ENCODE data around the gene NBAS. TPM values are rescaled to one million over a fixed set of nuclear protein-coding genes. Genes with fewer than 3 reads are reported as not detected.

Gene NBAS
- total RNA-seq, 1 donor from 2014 or later = 19.5 TPM

DNA sequence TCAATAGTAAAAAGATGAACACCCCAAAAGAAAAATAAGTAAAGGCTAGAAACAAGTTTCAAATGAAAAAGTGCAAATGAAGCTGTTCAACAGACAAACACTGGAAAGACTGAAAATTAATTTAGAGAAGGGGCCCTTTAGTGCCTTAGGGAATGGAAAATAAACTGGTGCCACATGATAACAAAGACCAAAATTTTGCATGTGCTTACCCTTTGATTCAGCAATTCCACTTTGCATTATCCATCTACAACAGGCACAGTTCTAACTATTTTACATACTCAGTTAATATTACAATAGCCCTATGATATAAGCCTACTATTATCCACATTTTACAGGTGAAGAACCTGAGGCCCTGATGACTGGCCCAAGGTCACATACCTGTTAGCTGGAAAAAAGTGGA, 183.9 kb downstream of the NBAS start:
- DNase-seq (ENCODE audit: low spot score) = no peak
- no peak for ATAC-seq

DNA sequence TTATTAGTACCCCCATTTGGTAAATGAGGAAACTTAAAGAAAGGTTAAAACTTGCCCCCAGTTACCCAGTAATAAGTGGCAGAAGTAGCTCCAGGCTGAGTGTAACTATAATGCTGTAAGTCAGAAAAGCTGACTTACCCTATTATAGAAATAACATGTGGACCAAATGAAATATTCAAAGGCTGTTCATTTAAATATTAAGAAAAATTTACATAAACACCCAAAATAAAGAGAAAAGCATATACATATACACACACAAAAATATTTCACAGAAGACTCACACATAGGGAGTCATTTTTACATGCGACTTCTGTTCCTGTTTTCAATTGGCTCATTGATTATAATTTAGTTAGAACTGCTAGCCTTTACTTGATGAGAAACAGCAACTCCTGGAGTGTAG, 189.1 kb downstream of the NBAS start:
- ATAC-seq = no peak
- DNase-seq (ENCODE audit: low spot score) = no peak

DNA sequence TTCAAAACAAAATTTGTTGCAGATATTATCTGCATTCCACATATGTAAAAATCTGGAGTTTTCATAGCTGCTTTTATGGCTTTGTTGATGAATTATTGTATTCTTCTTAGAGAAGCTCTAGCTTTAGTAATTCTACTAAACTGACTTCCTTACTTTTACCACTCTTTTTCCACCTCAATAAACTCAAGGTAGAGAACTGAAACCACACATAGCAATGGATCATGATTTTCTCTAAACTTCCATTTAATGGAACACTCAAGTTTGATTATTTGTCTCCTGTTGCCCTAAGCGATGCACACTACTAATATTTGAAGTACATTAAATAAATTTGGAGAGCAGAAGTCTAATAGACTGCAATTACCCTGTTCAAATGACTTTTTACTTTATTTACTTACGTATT, 192.0 kb downstream of the NBAS start:
- ATAC-seq (no peak), DNase-seq (ENCODE audit: low spot score) (no peak)

DNA sequence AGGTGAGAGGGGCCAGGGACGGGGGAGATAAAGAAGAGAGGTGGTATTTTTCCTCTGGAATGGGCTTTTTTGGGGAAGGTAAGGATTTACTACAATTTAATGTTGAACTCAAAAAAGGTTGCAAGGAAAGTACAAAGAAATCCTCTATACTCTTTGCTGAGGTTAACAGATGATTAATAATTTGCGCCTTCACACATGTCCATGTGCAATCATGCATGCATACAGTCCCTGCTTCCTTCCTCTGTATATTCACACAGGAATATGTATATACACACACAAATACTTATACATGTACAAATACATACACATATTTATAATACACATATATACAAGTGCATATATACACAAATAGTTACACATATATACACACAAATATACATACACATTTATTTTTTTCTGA, 193.4 kb downstream of the NBAS start:
- no peak for DNase-seq (ENCODE audit: low spot score)
- ATAC-seq = no peak

DNA sequence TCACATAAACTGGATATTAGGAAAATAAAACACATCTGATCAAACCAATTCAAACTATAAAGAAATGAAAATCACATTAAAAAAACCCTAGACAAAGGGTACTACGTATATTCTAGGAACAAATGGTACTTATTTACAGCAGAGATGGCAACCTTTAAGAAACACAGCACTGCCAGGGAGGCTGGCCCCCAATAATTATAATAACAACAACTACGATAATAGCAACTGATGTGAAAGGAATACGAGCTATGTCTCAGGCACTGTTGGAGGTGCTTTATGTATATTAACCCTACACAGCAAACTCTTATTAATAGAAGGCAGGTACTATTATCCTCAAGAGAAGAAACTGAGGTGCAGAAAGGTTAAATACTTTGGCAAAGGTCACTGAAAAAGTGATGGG, 193.9 kb downstream of the NBAS start:
- DNase-seq (ENCODE audit: low spot score) (no peak), ATAC-seq (no peak)

DNA sequence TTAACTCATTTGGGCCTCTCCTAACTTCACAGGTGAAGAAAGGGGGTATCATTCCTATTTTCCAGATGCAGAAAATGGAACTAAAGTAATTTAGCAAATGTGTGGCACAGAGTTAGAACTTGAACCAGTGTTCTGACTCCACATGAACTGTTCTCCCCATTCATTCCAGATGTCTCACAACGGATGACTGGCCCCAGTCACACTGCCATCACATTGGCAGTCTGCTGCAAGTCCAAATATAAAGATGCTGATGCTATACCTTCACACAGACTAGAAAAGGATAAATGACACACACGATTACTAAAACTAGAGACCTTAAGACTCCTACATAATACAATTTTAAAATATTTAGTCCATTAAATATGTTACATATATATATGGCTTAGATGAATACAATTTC, 195.7 kb downstream of the NBAS start:
- ATAC-seq (no peak), DNase-seq (ENCODE audit: low spot score) (no peak)

DNA sequence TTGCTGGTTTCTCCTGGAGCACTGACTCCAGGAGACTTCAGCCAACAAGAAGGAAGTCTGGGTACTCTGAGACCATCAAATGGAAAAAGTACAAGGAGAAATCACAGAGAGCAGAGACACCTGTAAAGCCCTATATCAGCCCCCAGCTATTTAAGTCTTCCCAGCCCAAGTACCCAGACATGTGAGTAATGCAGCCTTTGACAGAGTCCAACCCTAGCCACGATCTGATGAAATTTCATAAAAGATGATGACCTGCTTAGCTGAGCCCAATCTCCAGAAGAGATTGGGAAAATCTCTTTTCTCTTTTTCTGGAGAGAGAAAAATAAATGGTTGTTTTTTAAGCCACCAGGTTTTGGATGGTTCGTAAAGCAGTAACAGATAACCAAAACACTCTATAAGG, 196.6 kb downstream of the NBAS start:
- ATAC-seq = no peak
- no peak for DNase-seq (ENCODE audit: low spot score)

DNA sequence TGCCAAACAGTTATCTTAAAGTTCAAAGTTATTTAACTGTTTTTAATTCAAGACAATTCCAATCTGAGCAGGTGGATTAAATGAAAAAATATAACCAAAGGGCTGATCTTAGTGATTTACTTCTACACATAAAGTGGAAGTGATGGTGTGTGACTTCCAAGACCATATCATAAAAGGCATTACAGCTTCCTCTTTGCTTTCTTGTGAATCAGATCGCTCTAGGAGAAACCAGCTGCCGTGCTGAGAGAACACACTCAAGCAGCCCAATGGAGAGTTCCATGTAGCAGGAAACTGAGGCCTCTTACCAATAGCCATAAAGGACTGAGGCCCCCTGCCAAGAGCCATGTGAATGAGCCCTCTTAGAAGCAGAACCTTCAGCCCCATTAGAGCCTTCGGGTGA, 197.4 kb downstream of the NBAS start:
- ATAC-seq (no peak), DNase-seq (ENCODE audit: low spot score) (no peak)

DNA sequence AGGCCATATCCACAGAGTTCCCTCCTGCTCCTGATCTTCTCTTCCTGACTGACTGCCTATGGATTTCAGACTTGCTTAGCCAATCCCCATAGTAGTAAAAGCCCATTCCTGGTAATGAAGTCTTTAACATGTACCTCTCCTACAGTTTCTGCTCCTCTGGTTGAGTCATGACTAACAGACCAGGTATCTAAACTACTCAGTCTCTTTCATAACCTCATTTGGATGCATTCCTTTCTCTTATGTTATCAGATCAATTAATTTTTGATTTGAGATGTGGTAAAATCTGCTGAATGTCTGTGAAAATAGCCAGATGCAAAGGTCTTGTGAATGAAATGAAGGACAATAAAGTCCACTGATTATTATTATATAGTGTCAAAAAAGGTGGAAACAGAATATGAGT, 198.0 kb downstream of the NBAS start:
- ATAC-seq (no peak), DNase-seq (ENCODE audit: low spot score) (no peak)

DNA sequence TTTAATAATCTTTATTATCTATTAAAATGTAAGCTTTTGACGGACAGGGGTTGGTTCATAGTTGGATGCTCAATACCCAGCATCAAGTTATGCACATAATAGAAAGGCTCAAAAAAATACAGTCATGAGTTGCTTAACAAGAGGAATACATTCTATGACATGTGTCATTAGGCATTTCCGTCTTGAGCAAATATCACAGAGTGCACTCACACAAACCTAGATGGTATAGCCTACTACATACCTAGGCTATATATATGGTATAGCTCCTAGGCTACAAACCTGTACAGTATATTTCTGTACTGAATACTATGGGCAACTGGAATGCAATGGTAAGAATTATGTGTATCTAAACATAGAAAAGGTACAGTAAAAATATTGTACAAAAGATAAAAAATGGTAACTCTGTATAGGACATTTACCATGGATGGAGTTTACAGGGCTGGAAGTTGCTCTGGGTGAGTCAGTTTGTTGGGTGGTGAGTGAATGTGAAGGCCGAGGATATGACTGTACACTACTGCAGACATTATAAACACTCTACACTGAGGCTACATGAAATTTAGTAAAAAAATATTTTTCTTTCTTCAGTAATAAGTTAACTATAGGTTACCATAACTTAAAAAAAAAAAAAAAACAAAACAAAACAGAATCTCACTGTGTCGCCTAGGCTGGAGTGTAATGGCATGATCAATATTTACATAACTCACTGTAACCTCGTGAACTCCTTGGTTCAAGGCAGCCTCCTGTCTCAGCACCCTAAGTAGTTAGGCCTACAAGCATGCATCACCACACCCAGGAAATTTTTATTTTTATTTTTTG, 201.2 kb downstream of the NBAS start:
- DNase-seq (ENCODE audit: low spot score) (no peak), ATAC-seq (peak; percentile 85)

DNA sequence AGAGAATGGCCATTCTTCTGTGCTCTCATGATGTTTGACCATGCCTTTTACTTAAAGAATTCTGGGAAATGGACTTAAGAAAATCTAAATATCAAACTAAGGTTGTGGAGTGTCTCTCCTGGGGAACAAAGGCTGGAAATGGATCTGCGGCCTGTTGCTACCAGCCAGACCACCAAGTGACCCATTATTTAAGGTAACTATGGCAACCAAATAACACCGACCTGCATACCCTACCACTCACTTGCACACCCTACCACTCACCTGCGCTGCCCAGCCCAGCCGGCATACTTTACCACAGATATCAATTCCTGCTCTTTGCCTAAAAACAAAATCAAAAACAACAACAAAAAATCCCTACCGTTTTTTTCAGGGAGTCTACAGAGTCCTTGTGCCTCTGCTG, 203.2 kb downstream of the NBAS start:
- no peak for DNase-seq (ENCODE audit: low spot score)
- no peak for ATAC-seq

DNA sequence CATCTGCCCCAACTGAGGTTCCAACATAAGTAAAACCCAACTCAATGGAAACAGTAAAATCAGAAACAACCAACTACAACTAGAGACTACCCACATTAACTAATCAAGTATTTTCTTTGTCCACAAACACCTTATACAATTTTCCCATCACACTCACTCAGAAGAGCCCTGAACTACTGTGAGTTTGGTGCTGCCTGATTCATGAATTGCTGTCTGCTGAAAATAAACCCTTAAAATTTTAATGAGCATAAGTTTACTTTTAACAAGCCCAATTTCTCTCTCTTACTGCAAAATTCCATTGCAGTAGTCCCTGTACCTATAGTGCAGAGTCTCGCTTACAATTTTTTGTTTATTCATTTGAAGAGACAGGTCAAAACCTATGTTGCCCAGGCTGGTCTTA, 203.9 kb downstream of the NBAS start:
- ATAC-seq = no peak
- DNase-seq (ENCODE audit: low spot score) = no peak

DNA sequence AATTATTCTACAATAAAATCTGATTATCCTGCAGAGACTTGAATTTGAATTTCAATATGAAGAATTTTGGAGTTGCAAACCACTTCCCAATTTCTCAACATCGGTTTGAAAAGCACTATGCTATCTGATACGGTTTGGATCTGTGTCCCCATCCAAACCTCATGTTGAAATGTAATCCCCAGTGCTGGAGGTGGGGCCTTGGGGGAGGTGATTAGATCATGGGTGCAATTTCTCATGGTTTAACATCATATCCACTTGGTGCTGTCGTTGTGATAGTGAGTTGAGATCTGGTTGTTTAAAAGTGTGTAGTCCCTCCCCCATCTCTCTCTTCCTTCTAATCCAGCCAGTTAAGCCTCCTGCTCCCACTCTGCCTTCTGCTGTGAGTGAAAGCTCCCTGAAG, 205.7 kb downstream of the NBAS start:
- ATAC-seq = no peak
- no peak for DNase-seq (ENCODE audit: low spot score)

DNA sequence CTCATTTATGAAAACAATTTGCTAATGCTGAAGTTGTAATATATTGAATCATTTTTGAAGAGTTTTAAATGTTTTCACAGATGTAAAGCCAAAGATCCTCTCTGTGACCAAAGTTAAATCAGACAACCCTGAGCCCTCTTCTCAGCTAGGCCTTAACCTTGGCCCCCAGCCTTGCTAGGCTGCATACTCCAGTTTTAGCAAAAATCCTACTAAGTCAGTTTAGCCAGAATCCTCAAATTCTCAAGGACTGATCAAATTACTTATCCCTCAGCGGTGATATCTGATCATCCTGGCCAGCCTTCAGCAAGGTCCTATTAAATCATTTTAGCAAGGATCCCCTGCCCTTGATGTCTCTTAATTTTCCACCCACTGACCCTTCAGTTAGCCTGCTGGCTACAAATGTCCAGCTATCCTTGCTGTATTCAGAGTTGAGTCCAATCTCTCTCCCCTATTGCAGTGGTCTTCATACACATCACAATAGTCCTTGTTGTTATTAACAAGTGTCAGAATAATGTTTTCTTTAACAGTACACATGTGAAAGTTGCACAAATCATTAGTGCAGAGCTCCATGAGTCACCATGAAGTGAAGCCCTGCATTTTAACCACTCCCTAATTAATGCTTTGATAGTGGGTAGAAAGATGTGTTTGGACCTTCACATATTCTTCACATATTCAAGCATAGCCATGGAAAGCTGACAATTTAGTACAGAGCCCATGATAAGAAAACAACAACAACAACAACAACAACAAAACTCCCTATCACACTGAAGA, 206.4 kb downstream of the NBAS start:
- no peak for ATAC-seq
- DNase-seq (ENCODE audit: low spot score) = no peak

DNA sequence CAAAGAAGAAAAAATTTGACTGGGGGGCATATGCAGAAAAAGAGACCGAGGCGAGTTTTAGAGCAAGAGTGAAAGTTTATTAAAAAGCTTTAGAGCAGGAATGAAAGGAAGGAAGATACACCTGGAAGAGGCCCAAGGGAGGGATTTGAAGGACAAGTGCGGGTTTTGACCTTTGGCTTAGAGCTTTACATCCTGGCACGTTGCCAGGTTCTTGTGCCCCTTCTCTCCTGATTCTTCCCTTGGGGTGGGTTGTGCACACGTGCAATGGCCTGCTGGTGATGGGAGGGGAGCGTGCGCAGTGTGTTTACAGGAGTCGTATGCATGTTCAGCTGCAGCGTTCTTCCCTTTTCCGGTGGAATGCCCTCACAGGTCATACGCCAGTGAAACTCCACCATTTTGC, 208.8 kb downstream of the NBAS start:
- no peak for ATAC-seq
- DNase-seq (ENCODE audit: low spot score) = no peak

DNA sequence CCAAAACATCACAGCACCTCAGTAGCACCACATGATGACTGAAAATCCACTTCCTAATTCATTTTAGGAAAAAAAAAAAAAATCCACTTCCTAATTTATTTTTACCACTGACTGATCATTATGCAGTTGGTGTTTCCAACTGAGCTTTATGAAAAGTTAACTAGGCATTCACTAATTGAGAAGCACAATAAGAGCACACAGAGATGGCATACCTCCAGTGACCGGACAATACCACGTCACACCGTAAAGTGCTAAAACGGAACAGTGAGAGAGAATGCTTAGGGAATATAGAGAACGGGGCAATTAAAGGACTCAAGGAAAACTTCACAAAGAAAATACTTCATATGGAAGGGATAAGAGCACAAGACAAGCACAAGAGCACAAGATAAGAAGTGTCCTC, 212.5 kb downstream of the NBAS start:
- DNase-seq (ENCODE audit: low spot score) = no peak
- ATAC-seq = no peak

DNA sequence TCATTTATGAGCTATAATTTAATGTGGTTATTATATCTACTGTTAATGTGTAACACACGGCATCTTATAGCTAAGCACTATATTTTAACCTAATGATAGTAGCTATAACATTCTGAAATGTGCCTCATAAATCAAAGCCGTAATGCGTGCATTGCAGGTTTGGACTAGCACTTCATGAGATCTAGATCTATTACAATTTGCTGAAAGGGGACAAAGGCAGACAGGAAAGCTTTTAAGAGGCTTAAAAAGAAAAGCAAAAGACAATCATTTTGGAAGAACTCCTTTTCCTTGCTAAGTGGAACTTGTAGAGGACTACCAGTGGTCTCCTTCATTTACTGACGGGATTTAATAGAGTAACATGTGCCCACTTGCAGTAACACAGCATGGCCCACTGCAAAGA, 213.1 kb downstream of the NBAS start:
- no peak for ATAC-seq
- no peak for DNase-seq (ENCODE audit: low spot score)

DNA sequence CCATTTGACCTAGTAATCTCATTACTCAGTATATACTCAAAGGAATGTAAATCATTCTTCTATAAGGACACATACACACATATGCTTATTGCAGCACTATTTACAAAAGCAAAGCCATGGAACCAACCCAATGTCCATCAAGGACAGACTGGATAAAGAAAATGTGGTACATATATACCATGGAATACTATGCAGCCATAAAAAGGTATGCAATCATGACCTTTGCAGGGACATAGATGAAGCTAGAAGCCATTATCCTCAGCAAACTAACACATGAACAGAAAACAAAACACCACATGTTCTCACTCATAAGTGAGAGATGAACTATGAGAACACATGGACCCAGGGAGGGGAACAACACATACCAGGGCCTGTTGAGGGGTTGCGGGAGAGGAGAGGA, 214.5 kb downstream of the NBAS start:
- DNase-seq (ENCODE audit: low spot score) = no peak
- no peak for ATAC-seq

DNA sequence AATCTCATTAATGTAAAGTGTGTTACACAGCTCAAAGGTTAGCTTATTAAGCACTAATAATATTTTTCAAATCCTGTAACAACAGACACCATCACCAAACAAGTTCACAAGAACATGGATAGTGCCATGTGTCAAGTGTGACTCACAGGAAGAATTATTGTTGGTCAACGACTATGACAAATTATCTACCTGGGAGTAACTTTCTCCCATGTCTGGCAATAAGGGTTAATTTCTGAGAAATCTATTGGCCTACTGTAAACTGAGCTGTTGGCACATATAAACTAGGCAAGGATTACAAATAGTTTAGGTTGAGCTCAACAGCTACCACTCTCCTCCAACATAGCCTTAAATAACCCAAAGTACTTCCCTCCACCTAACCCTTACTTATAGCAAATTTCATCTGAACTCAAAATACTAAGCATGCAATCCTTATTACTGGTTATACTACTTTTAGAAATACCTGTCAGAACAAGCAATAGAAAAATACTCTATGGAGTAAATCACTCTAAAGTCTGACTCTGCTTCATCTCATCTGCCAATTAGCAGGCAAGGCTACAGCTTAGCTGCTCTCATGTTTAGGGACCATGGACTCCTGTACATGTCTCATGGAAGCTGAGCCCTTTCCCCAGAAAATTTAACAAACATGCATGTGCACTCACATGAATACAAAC, 223.0 kb downstream of the NBAS start:
- DNase-seq (ENCODE audit: low spot score) = no peak
- ATAC-seq = no peak

DNA sequence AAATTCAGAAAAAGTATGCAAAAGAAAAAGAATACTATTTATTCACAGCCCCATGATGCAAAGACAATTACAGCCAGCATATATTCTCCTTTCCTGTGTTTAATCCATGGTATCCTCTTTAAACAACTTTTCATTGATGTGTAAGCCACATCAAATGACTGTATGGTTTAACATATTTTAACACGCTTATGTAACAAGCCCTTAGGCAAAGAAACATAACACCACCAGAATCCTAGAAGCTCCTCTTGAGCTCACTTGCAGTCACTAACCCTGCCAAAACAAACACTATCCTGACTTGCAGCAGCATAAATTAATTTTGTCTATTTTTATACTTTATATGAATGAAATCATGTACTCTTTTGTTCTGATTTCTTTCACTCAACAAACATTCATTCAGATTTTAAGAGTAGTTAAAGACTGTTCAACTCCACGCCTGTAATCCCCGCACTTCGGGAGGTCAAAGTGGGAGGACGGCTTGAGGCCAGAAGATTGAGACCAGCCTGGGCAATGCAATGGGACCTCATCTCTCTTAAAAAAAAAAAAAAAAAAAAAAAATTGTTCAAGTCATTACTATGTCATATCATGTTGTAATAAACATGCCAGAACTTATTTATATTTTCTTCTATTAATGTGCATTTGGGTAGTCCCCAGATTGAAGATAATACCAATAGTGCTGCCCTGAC, 226.3 kb downstream of the NBAS start:
- ATAC-seq (no peak), DNase-seq (ENCODE audit: low spot score) (no peak)

DNA sequence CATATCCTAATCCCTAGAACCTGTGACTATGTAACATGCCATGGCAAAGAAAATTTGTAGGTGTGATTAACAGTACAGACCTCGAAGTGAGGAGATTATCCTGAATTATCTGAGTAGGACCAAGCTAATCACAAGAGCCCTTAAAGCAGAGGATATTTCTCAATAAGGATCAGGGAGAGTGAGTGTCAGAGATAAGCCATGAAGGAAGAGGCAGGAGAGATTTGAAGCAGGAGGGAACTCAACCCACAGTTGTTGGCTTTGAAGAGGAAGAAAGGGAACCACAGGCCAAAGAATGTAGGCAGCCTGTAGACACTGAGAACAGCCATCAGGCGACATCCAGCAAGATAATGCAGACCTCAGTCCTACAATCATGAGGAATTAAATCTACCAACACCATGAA, 229.3 kb downstream of the NBAS start:
- ATAC-seq (no peak), DNase-seq (ENCODE audit: low spot score) (no peak)

Measured in left lobe of liver (tissue), 2 donors.